NCI-H187 (cell line): ENCODE data around the gene SEMA5A.

Experiments used
- DNase-seq, 2 experiments: peaks; one replicate each; lab custom pipeline; 2025; lab: John Stamatoyannopoulos, UW

Gene SEMA5A

GRCh38 chr5:9278921-9279603, 266.8 kb downstream of the SEMA5A start:
- DNase-seq, result no peak

DNA sequence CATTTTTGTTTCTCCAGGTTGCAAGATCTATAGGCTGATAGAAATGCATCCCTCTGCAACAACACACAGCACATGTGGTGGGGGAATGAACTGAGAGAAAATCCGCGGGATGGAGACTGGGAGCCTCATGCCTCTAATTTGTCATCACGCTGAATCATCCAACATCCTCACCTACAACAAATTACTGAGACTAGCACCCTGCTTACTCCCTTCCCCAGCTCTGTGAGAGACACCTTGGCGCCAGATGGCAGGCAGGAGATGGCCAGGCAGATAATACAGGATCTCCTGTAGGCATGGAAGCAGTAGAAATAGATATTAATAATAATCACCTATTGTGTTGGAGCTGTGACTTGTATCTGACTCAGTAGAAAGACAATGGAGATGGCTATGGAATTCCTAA, 276.9 kb downstream of the SEMA5A start:
- no peak for DNase-seq

GRCh38 chr5:9268226-9268625, 277.6 kb downstream of the SEMA5A start:
- DNase-seq, result no peak

DNA sequence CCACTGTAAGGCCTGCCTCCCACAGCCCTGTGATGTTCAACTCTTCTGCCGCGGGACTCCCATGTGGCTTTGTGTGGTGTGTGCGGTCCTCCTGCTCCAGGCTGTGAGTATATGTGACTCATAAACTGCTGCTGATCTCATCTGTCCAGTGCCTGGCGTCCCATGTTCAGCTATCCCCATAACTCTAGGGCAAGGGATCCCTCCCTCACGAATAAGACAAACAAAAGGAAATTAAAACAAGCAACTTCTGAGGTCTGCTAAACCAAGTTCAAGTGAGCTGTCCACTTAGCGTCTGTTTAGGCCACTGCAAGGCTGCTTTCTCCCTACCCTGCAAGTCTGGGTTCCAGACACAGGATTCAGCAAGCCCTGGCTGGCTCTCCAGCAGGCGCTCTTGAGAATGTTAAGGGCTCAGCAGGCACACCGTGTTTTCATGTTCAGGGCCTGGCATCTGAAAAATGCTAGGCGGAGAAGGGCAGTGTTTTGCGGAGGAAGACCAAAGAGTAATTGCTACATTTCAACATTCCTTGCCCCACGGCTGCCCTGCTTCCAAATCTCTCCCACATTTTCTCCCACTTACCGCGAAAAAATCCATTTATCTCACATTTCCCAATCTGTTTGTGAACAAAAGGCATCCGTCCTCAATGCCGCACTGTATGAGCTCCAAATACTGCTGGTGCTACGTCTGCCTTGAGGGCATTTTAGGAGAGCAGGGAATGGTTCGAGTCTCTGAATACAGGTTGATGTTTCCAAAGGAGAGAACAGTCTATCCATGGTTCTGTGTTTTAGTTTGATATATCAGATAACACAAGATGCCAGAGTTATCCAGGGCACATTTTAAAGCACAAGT, 280.2 kb downstream of the SEMA5A start:
- no peak for DNase-seq

DNA sequence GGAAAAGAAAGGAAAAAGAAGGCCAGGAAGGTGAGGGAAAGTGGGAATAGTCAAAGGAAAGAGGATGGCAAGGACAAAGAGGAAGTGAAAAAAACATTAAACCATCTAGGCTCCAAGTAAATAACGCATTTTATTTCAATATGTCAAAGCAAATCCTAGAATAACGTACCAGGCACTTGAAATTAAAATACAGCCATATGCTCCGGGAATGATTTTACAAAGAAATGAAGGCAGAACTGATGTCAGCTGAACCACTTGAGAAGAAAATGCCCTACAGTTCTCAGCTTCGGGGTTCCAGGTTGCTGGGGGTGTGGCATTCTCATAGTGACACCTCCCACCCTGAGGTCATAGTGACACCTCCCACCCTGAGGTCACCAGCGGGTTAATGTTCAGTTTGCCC, 281.6 kb downstream of the SEMA5A start:
- DNase-seq, result no peak

GRCh38 chr5:9263656-9264055, 282.2 kb downstream of the SEMA5A start:
- DNase-seq, result no peak

DNA sequence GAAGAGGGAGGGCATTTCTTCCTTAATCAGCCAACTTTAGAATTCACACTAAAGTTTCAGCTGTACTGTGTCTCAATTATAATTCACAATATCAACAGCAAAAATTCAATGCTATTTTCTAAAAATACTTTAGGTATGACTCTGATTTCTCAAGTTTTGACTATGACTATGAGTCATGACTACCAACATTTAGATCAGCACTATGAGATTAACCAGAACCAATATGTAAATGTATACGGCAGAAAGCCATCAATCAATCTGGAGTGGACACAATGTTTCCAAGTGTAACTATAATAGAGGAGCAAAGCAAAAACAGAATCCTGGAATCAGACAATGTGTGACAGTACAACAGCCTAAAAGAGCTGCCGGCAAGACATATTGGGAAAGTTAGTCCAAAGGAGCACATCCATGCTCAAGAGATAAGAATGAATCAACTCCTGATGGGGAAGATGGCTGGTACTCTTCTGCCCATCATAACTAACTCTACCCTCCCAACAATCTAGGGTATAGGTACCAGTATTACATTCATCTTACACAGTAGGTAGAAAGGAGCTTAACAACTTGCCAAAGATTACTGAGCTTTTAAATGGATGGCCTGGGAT, 294.4 kb downstream of the SEMA5A start:
- no peak for DNase-seq

- no peak for DNase-seq
Measured at GRCh38 chr5:9249231-9249630, 296.6 kb downstream of the SEMA5A start.

DNA sequence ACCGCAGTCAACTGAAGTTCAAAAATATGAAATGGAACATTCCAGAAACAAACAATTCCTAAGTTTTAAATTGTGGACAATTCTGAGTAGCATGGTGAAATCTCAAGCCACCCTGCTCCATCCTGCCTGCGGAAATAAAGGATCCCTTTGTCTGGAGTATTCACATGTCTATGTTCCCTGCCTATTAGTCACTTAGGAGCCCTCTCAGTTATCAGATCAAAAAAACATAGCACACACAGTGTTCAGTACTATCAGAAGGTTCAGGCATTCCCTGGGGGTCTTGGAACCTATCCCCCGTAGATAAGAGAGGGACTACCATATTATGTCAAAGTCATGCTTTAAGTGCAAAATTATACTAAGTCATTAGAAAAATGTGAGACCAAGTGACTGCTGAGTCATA, 300.8 kb downstream of the SEMA5A start:
- no peak for DNase-seq

DNA sequence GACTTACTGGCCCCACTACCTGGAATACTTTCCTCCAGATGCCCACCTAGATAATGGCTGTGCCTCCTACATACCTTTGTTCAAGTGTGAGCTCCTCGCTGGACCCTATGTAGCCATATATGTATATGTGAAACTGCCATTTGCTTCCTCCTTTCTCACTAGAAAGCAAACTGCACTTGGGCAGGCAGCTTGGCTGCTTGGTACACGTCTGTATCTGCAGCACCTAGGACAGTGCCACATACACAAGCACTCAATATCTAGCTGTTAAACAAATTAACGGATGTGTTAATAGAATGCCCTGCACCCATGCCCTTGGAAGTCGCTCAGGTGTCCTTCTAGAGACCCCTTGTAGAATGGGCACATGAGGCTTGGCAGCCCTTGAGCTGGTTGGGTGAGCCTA, 301.5 kb downstream of the SEMA5A start:
- no peak for DNase-seq

GRCh38 chr5:9241479-9242305, 304.2 kb downstream of the SEMA5A start:
- no peak for DNase-seq

- DNase-seq, result no peak
Measured at GRCh38 chr5:9240431-9240830, 305.4 kb downstream of the SEMA5A start.

DNA sequence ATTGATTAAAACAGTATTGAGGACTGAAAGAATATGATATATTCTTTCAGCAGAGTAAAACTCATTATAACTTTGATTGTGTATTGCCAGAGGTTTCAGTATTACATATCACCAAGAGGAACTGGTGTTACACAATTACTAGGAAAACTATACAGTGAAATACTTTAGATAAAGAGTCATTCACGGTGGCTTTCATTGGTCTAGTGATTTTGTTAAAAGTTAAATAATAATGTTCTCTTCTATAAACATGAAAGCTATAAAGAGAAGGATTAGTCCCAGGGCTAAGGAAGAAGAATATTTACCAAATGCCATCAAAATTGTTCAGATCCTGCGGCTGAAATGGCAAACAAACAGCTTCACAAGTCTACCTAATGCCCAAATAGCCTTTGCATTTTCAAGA, 306.2 kb downstream of the SEMA5A start:
- no peak for DNase-seq

DNA sequence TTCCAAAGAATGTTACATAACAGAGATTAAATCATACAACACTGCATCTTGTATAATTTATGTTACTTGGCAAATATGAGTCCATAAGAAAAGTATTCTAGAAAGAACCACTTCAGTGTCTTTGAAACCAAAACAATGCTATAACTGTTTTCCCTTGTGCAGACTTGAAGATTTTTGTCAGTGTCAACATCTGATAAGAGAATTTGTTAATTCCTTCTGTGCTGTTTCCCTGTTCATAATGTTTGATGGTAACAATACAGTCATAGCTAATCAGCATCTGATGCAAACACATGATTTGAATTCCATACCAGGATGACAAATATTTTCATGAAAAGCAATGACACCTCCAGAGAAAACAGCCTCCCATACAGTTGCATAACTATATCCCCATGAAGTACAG, 306.8 kb downstream of the SEMA5A start:
- DNase-seq, result no peak

- DNase-seq, result no peak
Measured at GRCh38 chr5:9233712-9234111, 312.2 kb downstream of the SEMA5A start.

GRCh38 chr5:9233035-9233434, 312.8 kb downstream of the SEMA5A start:
- no peak for DNase-seq

DNA sequence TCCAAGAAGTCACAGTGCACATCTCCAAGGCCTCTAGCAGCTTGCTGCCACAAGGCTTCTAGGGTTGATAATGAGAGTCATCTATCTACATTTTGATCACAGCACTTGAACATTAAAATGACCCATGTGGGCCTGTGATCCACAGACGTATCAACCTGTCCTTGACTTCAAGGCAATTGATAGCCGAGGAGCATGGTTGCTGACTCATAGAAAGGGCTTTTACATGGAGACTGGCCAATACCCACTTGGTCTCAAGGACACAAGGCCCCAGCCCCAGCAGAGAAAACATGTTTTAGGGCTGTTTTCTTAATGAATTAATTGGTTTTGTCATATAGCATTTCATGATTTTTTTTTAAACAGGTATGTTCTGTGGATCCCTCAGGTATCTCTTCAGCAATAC, 314.0 kb downstream of the SEMA5A start:
- no peak for DNase-seq

GRCh38 chr5:9230355-9230754, 315.5 kb downstream of the SEMA5A start:
- DNase-seq, result no peak

DNA sequence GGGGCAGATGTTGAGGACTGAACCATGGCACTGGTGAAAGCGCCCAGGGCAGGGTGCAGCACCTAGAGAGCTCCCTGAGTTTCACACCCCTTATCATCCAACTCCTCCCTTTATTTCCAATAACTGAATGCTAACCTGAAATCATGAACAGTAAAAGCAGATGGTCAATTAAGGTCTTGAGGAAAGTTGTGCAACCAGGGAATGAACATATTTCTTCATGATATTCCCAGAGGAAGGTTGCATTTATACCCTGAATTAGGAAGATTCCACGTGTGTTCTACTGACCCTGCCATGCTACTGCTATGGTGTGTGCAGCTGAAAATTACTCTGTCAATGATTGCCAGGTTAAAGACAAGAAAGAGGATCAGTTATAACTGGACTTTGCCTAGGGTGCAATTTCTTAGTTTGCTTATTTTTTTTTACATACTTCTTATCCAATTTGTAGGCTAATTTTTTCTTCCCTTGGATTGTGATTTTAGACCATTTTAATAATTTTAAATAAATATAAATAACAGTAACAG, 319.8 kb downstream of the SEMA5A start:
- DNase-seq, result no peak

DNA sequence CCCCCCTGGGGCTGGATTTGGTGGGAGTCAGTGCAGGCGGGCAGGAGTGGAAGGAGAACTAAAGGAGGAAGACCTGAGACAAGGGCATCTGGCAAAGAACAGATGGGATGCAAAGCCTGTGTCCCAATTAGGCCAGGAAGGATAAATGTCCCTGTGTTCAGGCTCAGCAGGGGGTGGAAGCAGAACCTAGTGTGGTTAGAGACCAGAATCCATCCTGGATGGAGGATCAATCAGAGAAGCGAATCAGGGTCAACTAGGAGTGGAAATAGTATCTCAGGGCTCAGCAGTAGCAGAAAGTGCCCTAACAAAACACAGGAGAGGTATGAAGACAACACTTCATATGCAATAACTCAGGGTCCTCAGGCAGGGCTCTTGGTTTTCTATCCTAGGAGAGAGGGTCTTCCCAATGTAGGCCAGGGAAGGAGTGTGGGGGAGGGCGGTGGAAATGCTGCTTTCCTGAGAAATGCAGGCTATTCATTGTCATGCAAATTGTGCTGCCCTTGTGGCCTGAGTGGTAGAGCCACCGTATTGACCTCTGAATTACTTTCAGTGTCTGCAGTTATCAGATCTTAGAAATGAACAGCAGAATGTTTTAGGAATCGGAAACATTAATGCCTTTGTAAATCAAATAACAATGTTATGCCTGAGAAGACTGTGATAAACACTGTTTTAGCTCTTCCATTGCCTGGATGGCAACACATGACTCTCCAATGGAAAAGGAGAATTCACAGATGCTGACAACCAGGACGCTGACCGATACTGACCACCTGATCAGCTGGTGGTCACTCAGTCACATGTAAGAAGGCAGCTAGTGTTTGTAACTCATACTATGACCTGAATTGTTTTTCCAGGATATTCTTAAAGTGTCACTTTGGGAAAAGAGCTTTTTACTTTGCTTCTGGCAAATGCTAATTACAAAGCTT, 323.6 kb downstream of the SEMA5A start:
- DNase-seq, result no peak

GRCh38 chr5:9218358-9218757, 327.5 kb downstream of the SEMA5A start:
- no peak for DNase-seq
